A549 (cell line): Measurements from ENCODE around the gene TENT5C. TPM values are rescaled to one million over a fixed set of nuclear protein-coding genes. Genes with fewer than 3 reads are reported as not detected.

Experiments
- ATAC-seq, 2 experiments: fragments of 200-7000 bp in 1 of 2; fragments of >200 bp in 1 of 2; cut with Nextera tagmentation in 1 of 2; cut with Tn5 transposase in 1 of 2; 3 replicates each; pipeline versions ENCODE4 v1.8.0 to v1.9.1; 2018 to 2020; ENCODE audit warnings: mild to moderate bottlenecking in 1 of 2, moderate library complexity in 1 of 2
- CTCF ChIA-PET: fragments of 300-600 bp; sonication (Branson Sonifier 250); formaldehyde crosslinking; extraction: SDS; loops from one replicate; lab custom pipeline; 2021; ENCODE audit warnings: antibody characterized with exemption, inconsistent platforms; lab: Yijun Ruan, JAX
- POLR2A ChIA-PET: fragments of 350-600 bp; formaldehyde crosslinking; extraction: SDS; loops from one replicate; lab custom pipeline; 2021; ENCODE audit warnings: antibody characterized with exemption, inconsistent platforms; lab: Yijun Ruan, JAX
- DNase-seq, 2 experiments: peaks; one replicate each; pipeline versions ENCODE4 v3.0.0 to v3.0.0-alpha.2; 2011 to 2016; ENCODE audit warnings: low read depth in 1 of 2, low spot score in 1 of 2
- FAIRE-seq: peaks from 2 replicates; lab custom pipeline; 2011; peaks lifted over from hg19 to GRCh38; lab: Jason Lieb, UNC
- H3K27ac ChIP-seq, 2 experiments: fragments of >200 bp; sonication (Bioruptor Twin); formaldehyde crosslinking; 3 replicates each; pipeline ENCODE4 v1.5.1; 2016 to 2017
- H3K4me1 ChIP-seq: fragments of >200 bp; sonication (Bioruptor Twin); formaldehyde crosslinking; 3 replicates; pipeline ENCODE4 v1.6.1; 2016
- H3K4me2 ChIP-seq: fragments of >200 bp; sonication (Bioruptor Twin); formaldehyde crosslinking; 3 replicates; pipeline ENCODE4 v1.6.1; 2016
- H3K4me3 ChIP-seq: fragments of >200 bp; sonication (Bioruptor Twin); formaldehyde crosslinking; 3 replicates; pipeline ENCODE4 v1.5.1; 2016
- H3K9me3 ChIP-seq: fragments of >200 bp; sonication (Bioruptor Twin); formaldehyde crosslinking; 3 replicates; pipeline ENCODE4 v1.6.1; 2016
- CBX2 ChIP-seq: fragments of 200-600 bp; sonication (generic); IDR thresholded peaks from 2 replicates; pipeline ENCODE4 v1.6.1; 2016; ENCODE audit warnings: low read depth, mild to moderate bottlenecking, borderline replicate concordance
- CBX8 ChIP-seq: fragments of 200-600 bp; sonication (generic); IDR thresholded peaks from 2 replicates; pipeline ENCODE4 v1.6.1; 2016
- EHF ChIP-seq: fragments of 250-450 bp; sonication (Bioruptor Pico); IDR thresholded peaks from 2 replicates; pipeline ENCODE4 v1.5.0; 2020; ENCODE audit warnings: mild to moderate bottlenecking
- EHMT2 ChIP-seq: fragments of 200-600 bp; sonication (generic); IDR thresholded peaks from 2 replicates; pipeline ENCODE4 v1.6.1; 2016; ENCODE audit warnings: antibody characterized with exemption, low read depth, mild to moderate bottlenecking, moderate library complexity
- EP300 ChIP-seq, 2 experiments: fragments of >200 bp; sonication (Bioruptor Twin); formaldehyde crosslinking; IDR thresholded peaks; 2 replicates in 1 of 2; 3 replicates in 1 of 2; pipeline ENCODE4 v1.6.1; 2016 to 2017
- ESRRA ChIP-seq: fragments of 150-350 bp; IDR thresholded peaks from 2 replicates; pipeline ENCODE4 v1.6.1; 2014; ENCODE audit warnings: mild to moderate bottlenecking, low read length, borderline replicate concordance
- FOSB ChIP-seq: fragments of 250-450 bp; sonication (Bioruptor Pico); IDR thresholded peaks from 2 replicates; pipeline ENCODE4 v1.5.0; 2020; ENCODE audit warnings: mild to moderate bottlenecking, moderate library complexity
- GATA3 ChIP-seq: IDR thresholded peaks from 2 replicates; pipeline ENCODE4 v1.6.1; 2012; ENCODE audit warnings: borderline replicate concordance
- HDAC2 ChIP-seq: fragments of 200-600 bp; sonication (generic); IDR thresholded peaks from 2 replicates; pipeline ENCODE4 v1.6.1; 2016
- HEYL ChIP-seq: fragments of 250-450 bp; sonication (Bioruptor Pico); IDR thresholded peaks from 2 replicates; pipeline ENCODE4 v1.8.0; 2021; ENCODE audit warnings: mild to moderate bottlenecking, moderate library complexity
- HOXB13 ChIP-seq: fragments of 250-450 bp; sonication (Bioruptor Pico); IDR thresholded peaks from 2 replicates; pipeline ENCODE4 v1.5.0; 2020; ENCODE audit warnings: low read depth, mild to moderate bottlenecking, moderate library complexity
- HOXB5 ChIP-seq: fragments of 250-450 bp; sonication (Bioruptor Pico); IDR thresholded peaks from 2 replicates; pipeline ENCODE4 v1.5.0; 2020; ENCODE audit warnings: mild to moderate bottlenecking, moderate library complexity
- KDM1A ChIP-seq: fragments of 200-600 bp; sonication (generic); IDR thresholded peaks from 2 replicates; pipeline ENCODE4 v1.6.1; 2016; ENCODE audit warnings: low read depth, mild to moderate bottlenecking
- KDM5A ChIP-seq: fragments of 200-600 bp; sonication (generic); IDR thresholded peaks from 2 replicates; pipeline ENCODE4 v1.6.1; 2016; ENCODE audit warnings: antibody characterized with exemption, mild to moderate bottlenecking
- MAZ ChIP-seq: fragments of 150-350 bp; IDR thresholded peaks from 2 replicates; pipeline ENCODE4 v1.6.1; 2014; ENCODE audit warnings: antibody characterized with exemption, low read depth, low read length, borderline replicate concordance
- MYC ChIP-seq: IDR thresholded peaks from 2 replicates; pipeline ENCODE4 v1.6.1; 2012; ENCODE audit warnings: mild to moderate bottlenecking, inconsistent platforms, low read length, improper control_type of control experiment, borderline replicate concordance
- NR3C1 ChIP-seq: fragments of >200 bp; sonication (Bioruptor Twin); formaldehyde crosslinking; IDR thresholded peaks from 3 replicates; pipeline ENCODE4 v1.6.1; 2017
- POLR2AphosphoS2 ChIP-seq: conservative IDR thresholded peaks from 2 replicates; pipeline ENCODE4 v1.6.1; 2012; ENCODE audit warnings: low read length, improper control_type of control experiment, inconsistent platforms
- RAD21 ChIP-seq, 2 experiments: fragments of >200 bp in 1 of 2; sonication (Bioruptor Twin) in 1 of 2; formaldehyde crosslinking in 1 of 2; IDR thresholded peaks in 1 of 2; conservative IDR thresholded peaks in 1 of 2; 2 replicates in 1 of 2; 3 replicates in 1 of 2; pipeline ENCODE4 v1.6.1; 2012 to 2018; ENCODE audit warnings: inconsistent platforms in 1 of 2
- RCOR1 ChIP-seq: fragments of 150-350 bp; IDR thresholded peaks from 2 replicates; pipeline ENCODE4 v1.6.1; 2014; ENCODE audit warnings: antibody characterized with exemption, low read length, low read depth
- RNF2 ChIP-seq: fragments of 200-600 bp; sonication (generic); IDR thresholded peaks from 2 replicates; pipeline ENCODE4 v1.6.1; 2016; ENCODE audit warnings: low read depth, mild to moderate bottlenecking, antibody characterized with exemption, moderate library complexity, borderline replicate concordance
- SREBF2 ChIP-seq: fragments of 450-650 bp; IDR thresholded peaks from 2 replicates; pipeline ENCODE4 v1.6.1; 2014; ENCODE audit warnings: mild to moderate bottlenecking, moderate library complexity
- TFCP2L1 ChIP-seq: fragments of 250-450 bp; sonication (Bioruptor Pico); IDR thresholded peaks from 2 replicates; pipeline ENCODE4 v1.5.0; 2021; ENCODE audit warnings: mild to moderate bottlenecking
- ZC3H11A ChIP-seq: fragments of 450-650 bp; IDR thresholded peaks from 2 replicates; pipeline ENCODE4 v1.6.1; 2014; ENCODE audit warnings: antibody characterized with exemption, mild to moderate bottlenecking
- ZFP36 ChIP-seq: fragments of 450-650 bp; IDR thresholded peaks from 2 replicates; pipeline ENCODE4 v1.6.1; 2014; ENCODE audit warnings: borderline replicate concordance; ENCODE audit not compliant: partially characterized antibody
- WGBS: methylation state at CpG from one replicate; pipeline ENCODE4 v1.1.6; 2017; ENCODE audit errors: missing lambda C conversion rate; 5-methylcytosine and 5-hydroxymethylcytosine counted together
- polyA plus RNA-seq, 4 experiments: library from polyadenylated mRNA; depleted of rRNA in 3 of 4; stranded (reverse); fragments of >200 nt; fragmentation: RNase III in 1 of 4; extraction: RNeasy Plus Mini Kit Qiagen cat#74134 plus additional on column Dnase treatment in 1 of 4; gene quantifications; 2 replicates in 3 of 4; 3 replicates in 1 of 4; pipeline ENCODE4 v1.2.3, GENCODE V29; 2011 to 2017
- TF ChIP-seq, protein P1 (sequence below): fragments of 200-600 bp; sonication (generic); IDR thresholded peaks from 2 replicates; pipeline ENCODE4 v1.6.1; 2016; ENCODE audit warnings: antibody characterized with exemption, mild to moderate bottlenecking, moderate library complexity
- TF ChIP-seq, protein P2 (sequence below): fragments of 150-350 bp; IDR thresholded peaks from 2 replicates; pipeline ENCODE4 v1.6.1; 2014; ENCODE audit warnings: low read depth, mild to moderate bottlenecking, low read length
- TF ChIP-seq, protein P3 (sequence below): fragments of >200 bp; sonication (Bioruptor Twin); formaldehyde crosslinking; IDR thresholded peaks from 2 replicates; pipeline ENCODE4 v1.6.1; 2016
- TF ChIP-seq, protein P4 (sequence below): IDR thresholded peaks from 2 replicates; pipeline ENCODE4 v1.6.1; 2012
- TF ChIP-seq, protein P5 (sequence below): fragments of 250-450 bp; sonication (Bioruptor Pico); IDR thresholded peaks from 2 replicates; pipeline ENCODE4 v1.5.0; 2021; ENCODE audit warnings: mild to moderate bottlenecking, moderate library complexity, borderline replicate concordance

Gene TENT5C
- polyA plus RNA-seq, 2 of the 4 experiments (the other 2 are of a cell fraction), result 0.14 to 0.17 TPM

DNA sequence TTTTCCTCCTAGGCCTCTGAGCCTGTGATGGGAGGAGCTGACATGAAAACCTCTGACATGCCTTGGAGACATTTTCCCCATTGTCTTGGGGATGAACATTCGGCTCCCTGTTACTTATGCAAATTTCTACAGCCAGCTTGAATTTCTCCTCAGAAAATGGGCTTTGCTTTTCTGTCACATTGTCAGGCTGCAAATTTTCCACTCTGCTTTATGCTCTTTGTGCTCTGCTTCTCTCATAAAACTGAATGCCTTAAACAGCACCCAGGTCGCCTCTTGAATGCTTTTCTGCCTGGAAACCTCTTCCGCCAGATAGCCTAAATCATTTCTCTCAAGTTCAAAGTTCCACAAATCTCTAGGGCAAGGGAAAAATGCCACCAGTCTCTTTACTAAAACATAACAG is 46.7 kb upstream of the TENT5C start:
- FAIRE-seq, result no peak
- CTCF ChIA-PET, result no interaction called here
- Histone ChIP-seq H3K27ac (no peak overlapping the region), H3K4me1 (no peaks in the 10 kb centered on the region), H3K4me2 (no peak overlapping the region), H3K4me3 (no peak overlapping the region), H3K9me3 (no peaks in the 10 kb centered on the region)
- WGBS, result 36% methylated on average over 3 of the region's 3 CpGs
- no peak for ATAC-seq
- DNase-seq, result no peak
- TF ChIP-seq, protein P1, sequence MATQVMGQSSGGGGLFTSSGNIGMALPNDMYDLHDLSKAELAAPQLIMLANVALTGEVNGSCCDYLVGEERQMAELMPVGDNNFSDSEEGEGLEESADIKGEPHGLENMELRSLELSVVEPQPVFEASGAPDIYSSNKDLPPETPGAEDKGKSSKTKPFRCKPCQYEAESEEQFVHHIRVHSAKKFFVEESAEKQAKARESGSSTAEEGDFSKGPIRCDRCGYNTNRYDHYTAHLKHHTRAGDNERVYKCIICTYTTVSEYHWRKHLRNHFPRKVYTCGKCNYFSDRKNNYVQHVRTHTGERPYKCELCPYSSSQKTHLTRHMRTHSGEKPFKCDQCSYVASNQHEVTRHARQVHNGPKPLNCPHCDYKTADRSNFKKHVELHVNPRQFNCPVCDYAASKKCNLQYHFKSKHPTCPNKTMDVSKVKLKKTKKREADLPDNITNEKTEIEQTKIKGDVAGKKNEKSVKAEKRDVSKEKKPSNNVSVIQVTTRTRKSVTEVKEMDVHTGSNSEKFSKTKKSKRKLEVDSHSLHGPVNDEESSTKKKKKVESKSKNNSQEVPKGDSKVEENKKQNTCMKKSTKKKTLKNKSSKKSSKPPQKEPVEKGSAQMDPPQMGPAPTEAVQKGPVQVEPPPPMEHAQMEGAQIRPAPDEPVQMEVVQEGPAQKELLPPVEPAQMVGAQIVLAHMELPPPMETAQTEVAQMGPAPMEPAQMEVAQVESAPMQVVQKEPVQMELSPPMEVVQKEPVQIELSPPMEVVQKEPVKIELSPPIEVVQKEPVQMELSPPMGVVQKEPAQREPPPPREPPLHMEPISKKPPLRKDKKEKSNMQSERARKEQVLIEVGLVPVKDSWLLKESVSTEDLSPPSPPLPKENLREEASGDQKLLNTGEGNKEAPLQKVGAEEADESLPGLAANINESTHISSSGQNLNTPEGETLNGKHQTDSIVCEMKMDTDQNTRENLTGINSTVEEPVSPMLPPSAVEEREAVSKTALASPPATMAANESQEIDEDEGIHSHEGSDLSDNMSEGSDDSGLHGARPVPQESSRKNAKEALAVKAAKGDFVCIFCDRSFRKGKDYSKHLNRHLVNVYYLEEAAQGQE, result no peak
- TF ChIP-seq, protein P2, sequence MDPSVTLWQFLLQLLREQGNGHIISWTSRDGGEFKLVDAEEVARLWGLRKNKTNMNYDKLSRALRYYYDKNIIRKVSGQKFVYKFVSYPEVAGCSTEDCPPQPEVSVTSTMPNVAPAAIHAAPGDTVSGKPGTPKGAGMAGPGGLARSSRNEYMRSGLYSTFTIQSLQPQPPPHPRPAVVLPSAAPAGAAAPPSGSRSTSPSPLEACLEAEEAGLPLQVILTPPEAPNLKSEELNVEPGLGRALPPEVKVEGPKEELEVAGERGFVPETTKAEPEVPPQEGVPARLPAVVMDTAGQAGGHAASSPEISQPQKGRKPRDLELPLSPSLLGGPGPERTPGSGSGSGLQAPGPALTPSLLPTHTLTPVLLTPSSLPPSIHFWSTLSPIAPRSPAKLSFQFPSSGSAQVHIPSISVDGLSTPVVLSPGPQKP, result no peak
- TF ChIP-seq RNF2, result no peak
- TF ChIP-seq, protein P3, sequence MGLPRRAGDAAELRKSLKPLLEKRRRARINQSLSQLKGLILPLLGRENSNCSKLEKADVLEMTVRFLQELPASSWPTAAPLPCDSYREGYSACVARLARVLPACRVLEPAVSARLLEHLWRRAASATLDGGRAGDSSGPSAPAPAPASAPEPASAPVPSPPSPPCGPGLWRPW, result no peak
- no peak for TF ChIP-seq HOXB5
- TF ChIP-seq TFCP2L1 (CRISPR knock-in tag), result no peak
- TF ChIP-seq EHMT2, result no peak
- no peak for TF ChIP-seq ESRRA
- no peak for TF ChIP-seq KDM1A
- TF ChIP-seq CBX8, result no peak
- TF ChIP-seq KDM5A, result no peak
- TF ChIP-seq SREBF2, result no peak
- TF ChIP-seq ZC3H11A, result no peak
- no peak for TF ChIP-seq HOXB13 (CRISPR knock-in tag)
- no peak for TF ChIP-seq POLR2AphosphoS2
- TF ChIP-seq RAD21 (conservative IDR thresholded peaks at IDR 0.05 in 1 of 2, IDR thresholded peaks at IDR 0.05 in 1 of 2), result no peak
- no peak for TF ChIP-seq ZFP36
- TF ChIP-seq EHF, result no peak
- TF ChIP-seq EP300 (IDR thresholded peaks at IDR 0.05), result no peak
- POLR2A ChIA-PET, result no interaction called here

DNA sequence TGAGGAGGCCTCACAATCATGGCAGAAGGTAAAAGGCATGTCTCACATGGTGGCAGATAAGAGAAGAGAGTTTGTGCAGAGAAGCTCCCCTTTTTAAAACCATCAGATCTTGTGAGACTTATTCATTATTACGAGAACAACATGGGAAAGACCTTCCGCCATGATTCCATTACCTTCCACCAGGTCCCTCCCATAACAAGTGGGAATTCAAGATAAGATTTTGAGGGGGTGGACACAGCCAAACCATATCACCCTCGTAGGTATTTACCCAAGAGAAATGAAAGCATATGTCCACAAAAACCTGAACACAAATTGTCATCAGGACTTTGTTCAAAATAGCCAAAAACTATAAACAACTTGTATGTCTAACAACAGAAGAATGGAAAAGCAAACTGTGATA is 45.9 kb upstream of the TENT5C start:
- FAIRE-seq (no peak), DNase-seq (no peak), ATAC-seq (no peak)
- Histone ChIP-seq H3K27ac (no peak overlapping the region), H3K4me3 (no peak overlapping the region), H3K4me2 (no peak overlapping the region), H3K4me1 (no peaks in the 10 kb centered on the region), H3K9me3 (no peaks in the 10 kb centered on the region)
- WGBS, result 39% methylated on average over 3 of the region's 3 CpGs
- CTCF ChIA-PET, result interaction anchor here (0.6 kb wide), 1 partner anchor 492 kb away, joined by 3 read pairs; no protein-coding TSS in a partner anchor
- TF ChIP-seq, protein P4, sequence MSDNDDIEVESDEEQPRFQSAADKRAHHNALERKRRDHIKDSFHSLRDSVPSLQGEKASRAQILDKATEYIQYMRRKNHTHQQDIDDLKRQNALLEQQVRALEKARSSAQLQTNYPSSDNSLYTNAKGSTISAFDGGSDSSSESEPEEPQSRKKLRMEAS, result no peak
- TF ChIP-seq MAZ, result no peak
- no peak for TF ChIP-seq ESRRA
- TF ChIP-seq CBX2, result no peak
- no peak for TF ChIP-seq GATA3
- TF ChIP-seq FOSB, result no peak
- TF ChIP-seq NR3C1, result no peak
- no peak for TF ChIP-seq RNF2
- no peak for TF ChIP-seq MYC
- TF ChIP-seq, protein P5, sequence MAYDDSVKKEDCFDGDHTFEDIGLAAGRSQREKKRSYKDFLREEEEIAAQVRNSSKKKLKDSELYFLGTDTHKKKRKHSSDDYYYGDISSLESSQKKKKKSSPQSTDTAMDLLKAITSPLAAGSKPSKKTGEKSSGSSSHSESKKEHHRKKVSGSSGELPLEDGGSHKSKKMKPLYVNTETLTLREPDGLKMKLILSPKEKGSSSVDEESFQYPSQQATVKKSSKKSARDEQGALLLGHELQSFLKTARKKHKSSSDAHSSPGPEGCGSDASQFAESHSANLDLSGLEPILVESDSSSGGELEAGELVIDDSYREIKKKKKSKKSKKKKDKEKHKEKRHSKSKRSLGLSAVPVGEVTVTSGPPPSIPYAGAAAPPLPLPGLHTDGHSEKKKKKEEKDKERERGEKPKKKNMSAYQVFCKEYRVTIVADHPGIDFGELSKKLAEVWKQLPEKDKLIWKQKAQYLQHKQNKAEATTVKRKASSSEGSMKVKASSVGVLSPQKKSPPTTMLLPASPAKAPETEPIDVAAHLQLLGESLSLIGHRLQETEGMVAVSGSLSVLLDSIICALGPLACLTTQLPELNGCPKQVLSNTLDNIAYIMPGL (CRISPR knock-in tag), result no peak
- TF ChIP-seq, protein P3, result no peak
- TF ChIP-seq HDAC2, result no peak
- TF ChIP-seq RCOR1, result no peak
- no peak for TF ChIP-seq HEYL (CRISPR knock-in tag)
- no peak for TF ChIP-seq KDM1A
- POLR2A ChIA-PET, result no interaction called here
